NCI-H526 (cell line): ENCODE data around the gene BHLHE41.
A peak's percentile ranks its signal among the peaks of the same experiment; 100 is the strongest.

ENCODE experiments used
- DNase-seq, 2 experiments: peaks; one replicate each; lab custom pipeline; 2025; lab: John Stamatoyannopoulos, UW

The BHLHE41 gene

GRCh38 chr12:26113853-26114719 is 10.8 kb downstream of the BHLHE41 start:
- DNase-seq, result peak; percentile 89 to 97

GRCh38 chr12:26113181-26113654 is 11.6 kb downstream of the BHLHE41 start:
- DNase-seq, result peak; percentile 96 to 99

- peak; percentile 90 to 97 for DNase-seq
These were observed 12.1 kb downstream of the BHLHE41 start for GRCh38 chr12:26112703-26113147.

GRCh38 chr12:26112232-26112631 is 12.6 kb downstream of the BHLHE41 start:
- no peak for DNase-seq

GRCh38 chr12:26109343-26109881 is 15.4 kb downstream of the BHLHE41 start:
- DNase-seq, result peak; percentile 55 to 68

- no peak for DNase-seq
These were observed 15.9 kb downstream of the BHLHE41 start for GRCh38 chr12:26108915-26109314.

GRCh38 chr12:26106347-26106746 is 18.5 kb downstream of the BHLHE41 start:
- no peak for DNase-seq

GRCh38 chr12:26102953-26103352 is 21.9 kb downstream of the BHLHE41 start:
- DNase-seq, result no peak

GRCh38 chr12:26101763-26102162 is 23.1 kb downstream of the BHLHE41 start:
- DNase-seq, result no peak

- peak; percentile 86 to 93 for DNase-seq
These were observed 23.5 kb downstream of the BHLHE41 start for GRCh38 chr12:26101350-26101734.

GRCh38 chr12:26100666-26101349 is 24.0 kb downstream of the BHLHE41 start:
- peak in 1 of 2 experiments; percentile 68 for DNase-seq

GRCh38 chr12:26097046-26097878 is 27.6 kb downstream of the BHLHE41 start:
- peak; percentile 68 to 87 for DNase-seq

- DNase-seq, result no peak
These were observed 28.8 kb downstream of the BHLHE41 start for GRCh38 chr12:26096036-26096435.

GRCh38 chr12:26095186-26095585 is 29.7 kb downstream of the BHLHE41 start:
- no peak for DNase-seq

- no peak for DNase-seq
These were observed 32.3 kb downstream of the BHLHE41 start for GRCh38 chr12:26092346-26093105.

GRCh38 chr12:26091822-26092221 is 33.0 kb downstream of the BHLHE41 start:
- peak in 1 of 2 experiments; percentile 16 for DNase-seq

GRCh38 chr12:26090836-26091510 is 33.9 kb downstream of the BHLHE41 start:
- DNase-seq, result no peak

- DNase-seq, result no peak
These were observed 35.8 kb downstream of the BHLHE41 start for GRCh38 chr12:26088998-26089397.

GRCh38 chr12:26086936-26087335 is 37.9 kb downstream of the BHLHE41 start:
- no peak for DNase-seq

- no peak for DNase-seq
These were observed 43.9 kb downstream of the BHLHE41 start for GRCh38 chr12:26080911-26081310.
